Measurements from ENCODE around the gene PGLYRP1. TPM values are rescaled to one million over a fixed set of nuclear protein-coding genes. Genes with fewer than 3 reads are reported as not detected.

PGLYRP1 gene
- total and polyA plus RNA-seq, 2 of the 4 experiments (the other 2 are of a cell fraction), result not detected

DNA sequence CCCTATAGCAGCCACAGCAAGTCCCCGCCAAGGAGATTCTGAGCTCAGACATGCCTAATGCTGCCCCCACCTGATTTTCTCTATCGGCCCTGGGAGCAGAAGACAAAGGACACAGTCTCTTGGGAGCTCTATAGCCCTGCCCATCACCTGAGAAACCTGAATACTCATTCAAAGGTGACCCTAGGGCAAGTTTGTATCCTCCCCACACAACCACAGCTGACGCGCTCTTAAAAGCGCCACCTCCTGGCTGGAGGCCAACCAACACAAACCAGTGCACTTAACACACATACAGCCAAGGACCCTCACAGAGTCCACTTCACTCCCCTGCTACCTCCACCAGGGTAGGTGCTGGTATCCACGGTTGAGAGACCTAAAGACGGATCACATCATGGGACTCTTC, 26.7 kb upstream of the PGLYRP1 start:
- CTCF ChIA-PET, result no interaction called here
- H3K36me3 ChIP-seq (ENCODE audit: control insufficient read depth, insufficient read depth, low read length), result no peaks in the 10 kb centered on the region
- in situ Hi-C loops (cut with MboI; ENCODE audit: low sequenced_read_pairs) (no loop called here), intact Hi-C loops (cut with micrococcal nuclease) (no loop called here), dilution Hi-C loops (cut with HindIII; ENCODE audit: low sequenced_read_pairs, unreplicated experiment) (no loop called here)
- H4K91ac ChIP-seq (ENCODE audit: insufficient read depth, low read depth, low read length), result no peak overlapping the region
- H2BK5ac ChIP-seq (ENCODE audit: low read depth, low read length, poor library complexity, severe bottlenecking), result no peak overlapping the region
- H4K20me1 ChIP-seq (ENCODE audit: insufficient read depth, low read length), result no peaks in the 10 kb centered on the region
- no peak overlapping the region for H2AK9ac ChIP-seq (replicated peaks; ENCODE audit: low read depth, low read length, poor library complexity)
- no peak overlapping the region for H2BK15ac ChIP-seq (ENCODE audit: low read depth, low read length)
- TF ChIP-seq POLR2A (IDR thresholded peaks at IDR 0.05; ENCODE audit: low read depth, low read length) (no peak), RAD21 (IDR thresholded peaks at IDR 0.05; ENCODE audit: low read length) (no peak), RCOR1 (IDR thresholded peaks at IDR 0.05; ENCODE audit: insufficient replicate concordance, low read length) (no peak), RFX5 (IDR thresholded peaks at IDR 0.05; ENCODE audit: low read depth, low read length) (no peak), MAZ (IDR thresholded peaks at IDR 0.05; ENCODE audit: borderline replicate concordance, low read depth, low read length) (no peak), NFE2L2 (IDR thresholded peaks at IDR 0.05; ENCODE audit: low read depth, low read length) (no peak)
- TF ChIP-seq, protein P1, sequence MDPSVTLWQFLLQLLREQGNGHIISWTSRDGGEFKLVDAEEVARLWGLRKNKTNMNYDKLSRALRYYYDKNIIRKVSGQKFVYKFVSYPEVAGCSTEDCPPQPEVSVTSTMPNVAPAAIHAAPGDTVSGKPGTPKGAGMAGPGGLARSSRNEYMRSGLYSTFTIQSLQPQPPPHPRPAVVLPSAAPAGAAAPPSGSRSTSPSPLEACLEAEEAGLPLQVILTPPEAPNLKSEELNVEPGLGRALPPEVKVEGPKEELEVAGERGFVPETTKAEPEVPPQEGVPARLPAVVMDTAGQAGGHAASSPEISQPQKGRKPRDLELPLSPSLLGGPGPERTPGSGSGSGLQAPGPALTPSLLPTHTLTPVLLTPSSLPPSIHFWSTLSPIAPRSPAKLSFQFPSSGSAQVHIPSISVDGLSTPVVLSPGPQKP (IDR thresholded peaks at IDR 0.05; ENCODE audit: borderline replicate concordance, low read depth, low read length), result no peak
- TF ChIP-seq, protein P2, sequence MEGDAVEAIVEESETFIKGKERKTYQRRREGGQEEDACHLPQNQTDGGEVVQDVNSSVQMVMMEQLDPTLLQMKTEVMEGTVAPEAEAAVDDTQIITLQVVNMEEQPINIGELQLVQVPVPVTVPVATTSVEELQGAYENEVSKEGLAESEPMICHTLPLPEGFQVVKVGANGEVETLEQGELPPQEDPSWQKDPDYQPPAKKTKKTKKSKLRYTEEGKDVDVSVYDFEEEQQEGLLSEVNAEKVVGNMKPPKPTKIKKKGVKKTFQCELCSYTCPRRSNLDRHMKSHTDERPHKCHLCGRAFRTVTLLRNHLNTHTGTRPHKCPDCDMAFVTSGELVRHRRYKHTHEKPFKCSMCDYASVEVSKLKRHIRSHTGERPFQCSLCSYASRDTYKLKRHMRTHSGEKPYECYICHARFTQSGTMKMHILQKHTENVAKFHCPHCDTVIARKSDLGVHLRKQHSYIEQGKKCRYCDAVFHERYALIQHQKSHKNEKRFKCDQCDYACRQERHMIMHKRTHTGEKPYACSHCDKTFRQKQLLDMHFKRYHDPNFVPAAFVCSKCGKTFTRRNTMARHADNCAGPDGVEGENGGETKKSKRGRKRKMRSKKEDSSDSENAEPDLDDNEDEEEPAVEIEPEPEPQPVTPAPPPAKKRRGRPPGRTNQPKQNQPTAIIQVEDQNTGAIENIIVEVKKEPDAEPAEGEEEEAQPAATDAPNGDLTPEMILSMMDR (conservative IDR thresholded peaks at IDR 0.05; ENCODE audit: low read depth, low read length), result no peak
- H3K23ac ChIP-seq (ENCODE audit: low read depth, low read length), result no peak overlapping the region
- DNase-seq (no peak), ATAC-seq (ENCODE audit: low read depth) (no peak)
- 42% methylated on average over 3 of the region's 7 CpGs; no CpG with 5 or more reads in 1 of the 2 experiments for WGBS, 2 experiments (ENCODE audit: extremely low coverage in 2 of 2, insufficient read length in 1 of 2)
- no peak overlapping the region for H3K27ac ChIP-seq (ENCODE audit: insufficient read depth, low read length)
- no peak overlapping the region for H2AK5ac ChIP-seq (ENCODE audit: low read depth, low read length)
- H3K9me3 ChIP-seq (ENCODE audit: control insufficient read depth, insufficient read depth, low read length), result no peaks in the 10 kb centered on the region
- no peak overlapping the region for H2AFZ ChIP-seq (replicated peaks; ENCODE audit: low read length, poor library complexity)
- H3K9me1 ChIP-seq (ENCODE audit: insufficient read depth, low read length), result no peaks in the 10 kb centered on the region
- no peak overlapping the region for H2BK120ac ChIP-seq (ENCODE audit: low read depth, low read length)
- no peak overlapping the region for H3K4me3 ChIP-seq (ENCODE audit: insufficient read depth, low read depth, low read length)
- no peak overlapping the region for H3K14ac ChIP-seq (replicated peaks; ENCODE audit: low read depth, low read length)
- no peak overlapping the region for H2BK20ac ChIP-seq (ENCODE audit: low read depth, low read length)
- no peaks in the 10 kb centered on the region for H3K79me1 ChIP-seq (ENCODE audit: low read depth in 1 of 2, low read length in 2 of 2)
- no peak overlapping the region for H4K8ac ChIP-seq (ENCODE audit: low read depth in 2 of 2, low read length in 2 of 2)
- POLR2A ChIA-PET (ENCODE audit: unreplicated experiment), result no interaction called here
- H3K9ac ChIP-seq (ENCODE audit: low read depth, low read length), result no peak overlapping the region
- no peak overlapping the region for H3K4ac ChIP-seq (ENCODE audit: low read depth, low read length)
- BruUV-seq (replicated peaks), result no TSS peak
- no peaks in the 10 kb centered on the region for H3K4me1 ChIP-seq (ENCODE audit: control insufficient read depth, insufficient read depth, low read length)
- no peak overlapping the region for H3K4me2 ChIP-seq (ENCODE audit: low read depth, low read length)
- H4K5ac ChIP-seq (ENCODE audit: low read depth, low read length), result no peak overlapping the region
- H3K27me3 ChIP-seq (ENCODE audit: control insufficient read depth, insufficient read depth, low read length), result peaks cover 23% of the 10 kb centered on the region
- no peak overlapping the region for H3K56ac ChIP-seq (ENCODE audit: extremely low read depth, insufficient read depth, low read length)
- H3K18ac ChIP-seq (ENCODE audit: low read depth, low read length), result no peak overlapping the region
